B cell (primary cell): ENCODE measurements around the gene TRAPPC2. TPM values are rescaled to one million over a fixed set of nuclear protein-coding genes. Genes with fewer than 3 reads are reported as not detected.

Experiments used
- ATAC-seq: fragments of 200-7000 bp; cut with Tn5 transposase; one replicate; pipeline ENCODE4 v1.10.0; 2021; ENCODE audit warnings: low read depth, mild to moderate bottlenecking, moderate number of reproducible peaks, moderate library complexity
- CTCF ChIA-PET: fragments of 350-600 bp; sonication (Branson Sonifier 250); formaldehyde crosslinking; loops from one replicate; lab custom pipeline; 2021; ENCODE audit warnings: antibody characterized with exemption, inconsistent platforms; lab: Charles Lee
- POLR2A ChIA-PET: fragments of 350-600 bp; sonication (Branson Sonifier 250); formaldehyde crosslinking; loops from one replicate; lab custom pipeline; 2021; ENCODE audit warnings: antibody characterized with exemption; lab: Charles Lee
- DNase-seq: peaks from one replicate; pipeline ENCODE4 v3.0.0; 2013
- H2AFZ ChIP-seq: 2 replicates; pipeline ENCODE4 v1.6.1; 2012; ENCODE audit warnings: mild to moderate bottlenecking, low read depth, low read length; ENCODE audit not compliant: insufficient read depth, poor library complexity, severe bottlenecking
- H3K27ac ChIP-seq, 2 donors: 1 replicate in 1 of 2; 2 replicates in 1 of 2; pipeline ENCODE4 v1.5.1; 2012 to 2013; ENCODE audit warnings: low read length in 2 of 2, mild to moderate bottlenecking in 2 of 2, moderate library complexity in 1 of 2
- H3K27me3 ChIP-seq, 4 experiments: fragments of 200-600 bp in 1 of 4; sonication (generic) in 1 of 4; replicated peaks in 1 of 4; 1 replicate in 2 of 4; 2 replicates in 2 of 4; pipeline versions ENCODE4 v1.6.1 to v1.7.0; 2013 to 2016; ENCODE audit warnings: low read length in 3 of 4, mild to moderate bottlenecking in 2 of 4, mixed read lengths in 1 of 4, moderate library complexity in 1 of 4; ENCODE audit not compliant: insufficient read depth in 4 of 4, control insufficient read depth in 3 of 4; ENCODE audit errors: control extremely low read depth in 1 of 4
- H3K36me3 ChIP-seq, 2 experiments: replicated peaks in 1 of 2; 1 replicate in 1 of 2; 2 replicates in 1 of 2; pipeline versions ENCODE4 v1.6.1 to v1.7.1; 2013; ENCODE audit warnings: low read length in 1 of 2; ENCODE audit not compliant: insufficient read depth in 2 of 2, control insufficient read depth in 1 of 2; ENCODE audit errors: control extremely low read depth in 1 of 2, extremely low read depth in 1 of 2
- H3K4me1 ChIP-seq, 2 donors: fragments of 200-600 bp in 1 of 2; sonication (generic) in 1 of 2; 1 replicate in 1 of 2; 2 replicates in 1 of 2; pipeline versions ENCODE4 v1.5.1 to v1.6.1; 2013 to 2017; ENCODE audit warnings: low read length in 2 of 2; ENCODE audit not compliant: control insufficient read depth in 2 of 2, insufficient read depth in 2 of 2
- H3K4me2 ChIP-seq: replicated peaks from 2 replicates; pipeline ENCODE3; 2012; ENCODE audit warnings: mild to moderate bottlenecking, low read depth, low read length; ENCODE audit not compliant: poor library complexity, severe bottlenecking
- H3K4me3 ChIP-seq, 5 experiments: fragments of 200-600 bp in 1 of 5; sonication (generic) in 1 of 5; 1 replicate in 3 of 5; 2 replicates in 2 of 5; pipeline versions ENCODE4 v1.5.1 to v1.7.0; 2011 to 2016; ENCODE audit warnings: low read length in 4 of 5, mild to moderate bottlenecking in 4 of 5, low read depth in 2 of 5, control low read depth in 1 of 5, moderate library complexity in 1 of 5; ENCODE audit not compliant: insufficient read depth in 1 of 5; ENCODE audit errors: control extremely low read depth in 1 of 5, extremely low read depth in 1 of 5
- H3K79me2 ChIP-seq: fragments of 200-600 bp; sonication (generic); one replicate; pipeline ENCODE4 v1.6.0; 2016; ENCODE audit warnings: low read length; ENCODE audit not compliant: control insufficient read depth, insufficient read depth
- H3K9ac ChIP-seq: fragments of 200-600 bp; sonication (generic); 2 replicates; pipeline ENCODE4 v1.6.1; 2017; ENCODE audit warnings: mild to moderate bottlenecking, low read length, moderate library complexity
- H3K9me3 ChIP-seq, 3 donors: one replicate each; pipeline versions ENCODE4 v1.6.1 to v1.7.1; 2013; ENCODE audit warnings: low read length in 2 of 3; ENCODE audit not compliant: control insufficient read depth in 2 of 3, insufficient read depth in 1 of 3; ENCODE audit errors: control extremely low read depth in 1 of 3
- H4K20me1 ChIP-seq: 2 replicates; pipeline ENCODE4 v1.6.0; 2012; ENCODE audit warnings: mild to moderate bottlenecking, low read length; ENCODE audit not compliant: insufficient read depth, control insufficient read depth, poor library complexity, severe bottlenecking
- H3K27ac Mint-ChIP-seq: one replicate; pipeline ENCODE4 v1.8.0; 2021; ENCODE audit warnings: mixed read lengths
- H3K27me3 Mint-ChIP-seq: one replicate; pipeline ENCODE4 v1.8.0; 2021; ENCODE audit warnings: mixed read lengths
- H3K4me1 Mint-ChIP-seq: one replicate; pipeline ENCODE4 v1.8.0; 2021; ENCODE audit warnings: mixed read lengths
- H3K4me3 Mint-ChIP-seq: one replicate; pipeline ENCODE4 v1.8.0; 2021; ENCODE audit warnings: mixed read lengths
- H3K9me3 Mint-ChIP-seq: one replicate; pipeline ENCODE4 v1.8.0; 2022; ENCODE audit warnings: mixed read lengths; ENCODE audit not compliant: insufficient read depth
- EZH2 ChIP-seq: IDR thresholded peaks from 2 replicates; pipeline ENCODE4 v1.6.1; 2012; ENCODE audit warnings: borderline replicate concordance, low read depth, mild to moderate bottlenecking, moderate library complexity, low read length; ENCODE audit not compliant: insufficient read depth, poor library complexity, severe bottlenecking
- WGBS: methylation state at CpG from one replicate; pipeline ENCODE4 v1.1.5; 2013; ENCODE audit warnings: missing lambda C conversion rate; ENCODE audit not compliant: insufficient coverage; 5-methylcytosine and 5-hydroxymethylcytosine counted together
- intact Hi-C: fragments of 100-400 bp; cut with micrococcal nuclease; formaldehyde crosslinking; loops from one replicate; pipeline ENCODE4 v1.10.0; 2022
- polyA plus RNA-seq: library from polyadenylated mRNA; depleted of rRNA; stranded (reverse); fragments of >200 nt; gene quantifications from 2 replicates; pipeline ENCODE4 v1.2.3, GENCODE V29; 2012
- total RNA-seq, 2 donors: library from RNA; stranded (reverse); fragments of 120-200 nt in 1 of 2; gene quantifications; 1 replicate in 1 of 2; 2 replicates in 1 of 2; pipeline versions ENCODE4 v1.2.3 to v1.2.4, GENCODE V29; 2013 to 2022
- TF ChIP-seq, protein P1 (sequence below): fragments of 200-600 bp; IDR thresholded peaks from one replicate; pipeline ENCODE4 v1.8.0; 2022; ENCODE audit warnings: antibody characterized with exemption, mild to moderate bottlenecking

TRAPPC2 gene
- total and polyA plus RNA-seq, 2 donors (not counting 1 experiment from before 2014, with no cell fraction given) = 27.0 to 28.0 TPM

DNA sequence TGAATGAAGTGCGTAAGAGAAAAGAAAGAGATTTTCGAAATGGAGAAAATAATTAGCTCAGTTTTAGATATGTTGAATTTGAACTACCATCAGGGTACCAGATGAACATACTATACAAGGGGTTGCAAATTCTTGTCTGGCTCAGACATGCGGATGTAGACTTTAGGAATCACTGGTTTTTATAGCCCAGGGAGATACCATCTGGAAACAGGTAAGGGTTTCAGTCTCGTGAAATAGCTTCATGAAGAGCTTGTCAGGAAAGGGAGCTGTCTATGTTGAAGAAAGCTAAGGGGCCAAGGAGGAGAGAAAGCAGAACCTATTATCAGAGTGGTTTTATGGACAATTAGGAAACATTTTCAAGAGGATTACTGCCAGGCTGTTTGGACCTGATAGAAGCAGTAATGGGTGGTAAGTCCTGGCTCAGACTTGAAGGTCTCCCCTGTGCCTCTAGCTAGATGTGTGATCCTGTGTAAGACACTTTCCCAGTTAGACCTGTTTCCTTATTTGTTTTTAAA lies 38.8 kb downstream of the TRAPPC2 start:
- Mint-ChIP-seq H3K9me3 (no peaks in the 10 kb centered on the region), H3K4me3 (no peak overlapping the region), H3K27ac (no peak overlapping the region), H3K27me3 (no peaks in the 10 kb centered on the region), H3K4me1 (peaks cover 77% of the 10 kb centered on the region)
- Histone ChIP-seq H2AFZ (no peak overlapping the region), H3K9ac (no peak overlapping the region), H3K36me3 (no peaks in the 10 kb centered on the region), H4K20me1 (peaks cover 18% of the 10 kb centered on the region), H3K4me3 (no peak overlapping the region), H3K9me3 (no peaks in the 10 kb centered on the region), H3K79me2 (peaks cover 67% of the 10 kb centered on the region), H3K4me1 (peaks cover 67 to 90% of the 10 kb centered on the region in 2 donors), H3K27ac (no peak overlapping the region), H3K27me3 (no peaks in the 10 kb centered on the region), H3K4me2 (no peak overlapping the region)
- intact Hi-C loops = no loop called here
- ATAC-seq (no peak), DNase-seq (no peak)
- ChIA-PET CTCF (interaction anchor here (0.8 kb wide), 1 partner anchor 36 kb away, joined by 3 read pairs; no protein-coding TSS in a partner anchor), POLR2A (no interaction called here)
- 100% methylated on average over 2 of the region's 4 CpGs for WGBS
- TF ChIP-seq, protein P1, sequence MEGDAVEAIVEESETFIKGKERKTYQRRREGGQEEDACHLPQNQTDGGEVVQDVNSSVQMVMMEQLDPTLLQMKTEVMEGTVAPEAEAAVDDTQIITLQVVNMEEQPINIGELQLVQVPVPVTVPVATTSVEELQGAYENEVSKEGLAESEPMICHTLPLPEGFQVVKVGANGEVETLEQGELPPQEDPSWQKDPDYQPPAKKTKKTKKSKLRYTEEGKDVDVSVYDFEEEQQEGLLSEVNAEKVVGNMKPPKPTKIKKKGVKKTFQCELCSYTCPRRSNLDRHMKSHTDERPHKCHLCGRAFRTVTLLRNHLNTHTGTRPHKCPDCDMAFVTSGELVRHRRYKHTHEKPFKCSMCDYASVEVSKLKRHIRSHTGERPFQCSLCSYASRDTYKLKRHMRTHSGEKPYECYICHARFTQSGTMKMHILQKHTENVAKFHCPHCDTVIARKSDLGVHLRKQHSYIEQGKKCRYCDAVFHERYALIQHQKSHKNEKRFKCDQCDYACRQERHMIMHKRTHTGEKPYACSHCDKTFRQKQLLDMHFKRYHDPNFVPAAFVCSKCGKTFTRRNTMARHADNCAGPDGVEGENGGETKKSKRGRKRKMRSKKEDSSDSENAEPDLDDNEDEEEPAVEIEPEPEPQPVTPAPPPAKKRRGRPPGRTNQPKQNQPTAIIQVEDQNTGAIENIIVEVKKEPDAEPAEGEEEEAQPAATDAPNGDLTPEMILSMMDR = no peak
- TF ChIP-seq EZH2 = no peak

DNA sequence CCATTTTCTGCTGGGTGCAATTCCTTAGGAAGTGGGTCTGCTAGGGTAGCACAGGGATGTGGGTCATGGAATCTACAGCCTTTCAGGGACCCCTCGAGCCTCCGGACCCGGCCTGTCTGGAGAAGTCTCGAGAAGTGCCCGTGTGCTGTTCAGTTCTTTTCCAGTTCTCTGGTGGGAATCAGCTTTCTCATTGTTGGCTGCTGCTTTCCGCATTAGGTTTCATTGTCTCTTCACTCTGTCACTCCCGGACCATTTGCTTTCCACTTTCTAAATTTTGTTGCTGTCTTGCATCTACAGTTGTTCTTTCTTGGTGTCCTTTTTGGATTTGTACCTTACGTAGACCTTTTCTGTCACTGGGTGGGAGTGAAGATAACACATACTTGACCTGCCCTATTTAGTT lies 39.4 kb downstream of the TRAPPC2 start:
- Histone ChIP-seq H3K27me3 (no peaks in the 10 kb centered on the region), H3K4me1 (peaks cover 73 to 90% of the 10 kb centered on the region in 2 donors)

More for the DNA sequence above, 39.4 kb downstream of the TRAPPC2 start:
- Histone ChIP-seq H2AFZ (no peak overlapping the region), H3K36me3 (no peaks in the 10 kb centered on the region), H3K9ac (no peak overlapping the region), H3K4me3 (no peak overlapping the region), H3K4me2 (no peak overlapping the region), H3K27ac (no peak overlapping the region), H3K9me3 (no peaks in the 10 kb centered on the region), H4K20me1 (peaks cover 18% of the 10 kb centered on the region), H3K79me2 (peaks cover 67% of the 10 kb centered on the region)
- CTCF ChIA-PET = no interaction called here
- no peak for TF ChIP-seq EZH2
- TF ChIP-seq, protein P1 = no peak
- DNase-seq = no peak
- Mint-ChIP-seq H3K4me3 (no peak overlapping the region), H3K27me3 (no peaks in the 10 kb centered on the region), H3K27ac (no peak overlapping the region), H3K9me3 (no peaks in the 10 kb centered on the region), H3K4me1 (peaks cover 80% of the 10 kb centered on the region)
- POLR2A ChIA-PET = no interaction called here
- WGBS = 60% methylated on average over 1 of the region's 8 CpGs
- intact Hi-C loops = no loop called here
- ATAC-seq = no peak
